Endothelial cell of umbilical vein (primary cell): ENCODE data around the gene PRKD2.

Experiments used
- CTCF ChIP-seq, 2 donors: IDR thresholded peaks; 1 replicate in 1 of 2; 2 replicates in 1 of 2; pipeline ENCODE4 v1.5.1; 2011; ENCODE audit warnings: low read length in 2 of 2, mild to moderate bottlenecking in 2 of 2, moderate library complexity in 2 of 2, control low read depth in 1 of 2, inconsistent platforms in 1 of 2, low read depth in 1 of 2; ENCODE audit not compliant: insufficient read depth in 1 of 2; ENCODE audit errors: extremely low read depth in 1 of 2
- EZH2 ChIP-seq: IDR thresholded peaks from 2 replicates; pipeline ENCODE4 v1.6.1; 2012; ENCODE audit warnings: borderline replicate concordance, low read depth, mild to moderate bottlenecking, moderate library complexity, low read length, inconsistent platforms; ENCODE audit not compliant: severe bottlenecking
- JUN ChIP-seq: IDR thresholded peaks from 2 replicates; pipeline ENCODE4 v1.6.1; 2011; ENCODE audit warnings: borderline replicate concordance, low read depth; ENCODE audit not compliant: insufficient read length, insufficient read depth
- MAX ChIP-seq: IDR thresholded peaks from 2 replicates; pipeline ENCODE4 v1.6.1; 2011; ENCODE audit not compliant: insufficient read depth, insufficient read length
- POLR2A ChIP-seq: IDR thresholded peaks from 2 replicates; pipeline ENCODE4 v1.6.1; 2012; ENCODE audit warnings: low read depth, mild to moderate bottlenecking, control low read depth, low read length

GRCh38 chr19:46635920-46636761 lies 80.8 kb downstream of the PRKD2 start, which contains the start of gene GNG8:
- no peak for TF ChIP-seq POLR2A
- TF ChIP-seq CTCF (IDR thresholded peaks at IDR 0.05; ENCODE audit: extremely low read depth in 1 of 2, insufficient read depth in 1 of 2, low read depth in 1 of 2, low read length in 2 of 2) = no peak
- TF ChIP-seq EZH2 = no peak
- TF ChIP-seq MAX = no peak
- TF ChIP-seq JUN = no peak
